ENCODE results near the gene TSR3.
A peak's percentile ranks its signal among the peaks of the same experiment; 100 is the strongest.

TSR3 gene

DNA sequence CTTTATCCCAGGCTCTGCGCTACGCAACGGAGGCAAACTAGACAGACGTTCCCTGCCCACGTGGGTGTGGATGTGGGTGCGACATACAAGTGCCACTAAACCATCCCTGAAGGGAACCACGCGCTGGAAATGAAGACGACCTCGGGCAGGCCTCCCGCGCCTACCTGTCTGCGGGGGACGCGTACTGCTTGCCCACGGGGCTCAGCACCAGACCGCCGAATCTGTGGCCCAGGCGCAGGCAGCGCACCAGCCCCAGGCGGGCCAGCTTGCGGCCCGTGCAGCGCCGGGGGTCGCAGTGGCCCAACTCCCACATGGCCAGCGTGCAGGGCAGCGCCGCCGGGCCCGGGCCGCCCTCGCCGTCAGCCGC is 480 bp downstream of the TSR3 start:
- DNase-seq (ENCODE audit: low spot score), result no peak

DNA sequence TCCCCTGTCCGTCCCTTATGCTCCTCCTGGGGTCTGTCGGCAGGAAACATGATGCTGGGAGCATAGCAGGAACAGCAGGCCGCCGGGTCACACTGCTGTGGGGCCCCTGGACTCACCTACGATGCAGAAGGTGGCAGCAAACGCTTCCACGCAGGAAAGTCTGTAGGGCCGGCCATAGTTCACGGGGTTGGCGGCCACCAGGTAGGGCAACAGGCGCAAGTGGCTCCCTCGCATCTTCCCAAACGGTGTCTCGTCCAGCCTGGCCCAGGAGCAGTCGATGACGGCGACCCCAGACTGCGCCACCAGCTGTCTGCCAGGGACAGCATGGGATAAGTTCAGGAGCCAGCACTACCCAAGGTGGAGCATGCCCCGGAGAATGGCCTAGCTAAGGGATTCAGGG is 987 bp downstream of the TSR3 start:
- no peak for DNase-seq (ENCODE audit: low spot score)

DNA sequence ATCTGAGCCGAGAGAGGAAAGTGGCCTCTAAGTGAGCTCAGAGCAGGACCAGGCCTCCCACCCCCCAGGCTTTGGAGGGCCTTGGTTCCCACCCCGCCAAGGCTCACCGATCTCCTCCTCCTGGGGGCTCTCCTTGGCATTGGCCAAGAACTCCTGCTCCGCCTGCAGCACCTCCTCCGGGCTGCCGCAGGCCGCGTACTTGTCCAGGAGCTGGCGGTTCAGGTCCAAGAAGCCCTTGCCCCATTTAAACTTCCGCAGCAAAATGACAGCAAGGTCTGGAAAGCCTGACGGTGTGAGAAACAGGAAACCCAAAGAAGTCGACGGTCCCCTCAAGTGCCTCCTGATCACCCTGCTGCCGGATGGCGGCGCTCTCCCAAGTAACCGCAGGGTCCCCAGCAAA is 1.7 kb downstream of the TSR3 start:
- no peak for DNase-seq (ENCODE audit: low spot score)

DNA sequence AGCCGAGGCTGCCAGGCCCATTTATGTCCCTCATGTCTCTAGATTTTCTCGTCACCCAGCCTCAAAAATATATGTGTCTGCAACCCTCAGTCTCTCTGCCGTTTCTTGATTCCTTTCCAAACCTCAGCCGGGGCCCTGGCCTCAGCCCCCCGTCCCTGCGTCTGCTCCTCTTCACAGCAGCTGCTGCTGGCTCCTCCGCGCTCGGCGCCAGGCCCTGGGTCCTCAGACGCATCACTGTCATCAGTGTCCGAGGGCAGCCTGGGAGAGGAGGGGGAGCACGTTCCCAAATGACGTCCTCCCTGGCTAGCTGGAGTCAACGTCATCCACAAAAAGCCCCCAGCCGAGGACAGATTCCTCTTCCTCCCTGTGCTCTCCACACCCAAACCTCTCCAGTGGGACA is 2.3 kb downstream of the TSR3 start:
- no peak for DNase-seq (ENCODE audit: low spot score)

- DNase-seq (ENCODE audit: low spot score), result no peak
Observed at GRCh38 chr16:1348926-1349325, 2.8 kb downstream of the TSR3 start.

DNA sequence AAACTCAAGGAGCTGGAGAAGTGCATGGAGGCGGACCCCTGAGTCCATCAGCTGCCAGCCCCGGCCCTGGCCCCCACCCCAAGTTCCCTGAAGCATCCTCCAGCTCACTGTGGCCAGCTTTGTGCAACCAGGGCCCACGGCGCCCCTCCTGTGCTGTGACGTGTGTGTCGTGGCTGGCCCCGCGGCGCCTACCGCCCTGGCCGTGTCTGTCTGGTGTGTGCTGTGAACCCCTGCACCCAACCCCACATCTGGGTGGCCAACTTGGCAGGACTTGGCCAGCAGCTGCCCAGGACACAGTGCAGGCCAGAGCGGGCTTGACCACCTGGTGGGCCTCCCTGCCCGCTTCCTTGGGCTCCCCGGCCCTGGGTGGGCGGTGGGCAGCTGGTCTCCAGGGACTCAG is 3.2 kb downstream of the TSR3 start:
- DNase-seq (ENCODE audit: low spot score), result no peak

DNA sequence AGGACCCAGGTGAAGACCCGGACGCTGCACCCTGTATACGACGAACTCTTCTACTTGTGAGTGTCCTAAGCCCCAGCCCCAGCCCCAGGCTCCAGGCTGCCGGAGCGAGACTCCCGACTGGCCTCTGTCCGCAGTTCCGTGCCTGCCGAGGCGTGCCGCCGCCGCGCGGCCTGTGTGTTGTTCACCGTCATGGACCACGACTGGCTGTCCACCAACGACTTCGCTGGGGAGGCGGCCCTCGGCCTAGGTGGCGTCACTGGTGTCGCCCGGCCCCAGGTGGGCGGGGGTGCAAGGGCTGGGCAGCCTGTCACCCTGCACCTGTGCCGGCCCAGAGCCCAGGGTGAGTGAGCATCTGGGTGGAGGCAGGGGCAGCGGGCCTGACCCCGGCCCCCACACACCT is 3.7 kb downstream of the TSR3 start:
- no peak for DNase-seq (ENCODE audit: low spot score)

DNA sequence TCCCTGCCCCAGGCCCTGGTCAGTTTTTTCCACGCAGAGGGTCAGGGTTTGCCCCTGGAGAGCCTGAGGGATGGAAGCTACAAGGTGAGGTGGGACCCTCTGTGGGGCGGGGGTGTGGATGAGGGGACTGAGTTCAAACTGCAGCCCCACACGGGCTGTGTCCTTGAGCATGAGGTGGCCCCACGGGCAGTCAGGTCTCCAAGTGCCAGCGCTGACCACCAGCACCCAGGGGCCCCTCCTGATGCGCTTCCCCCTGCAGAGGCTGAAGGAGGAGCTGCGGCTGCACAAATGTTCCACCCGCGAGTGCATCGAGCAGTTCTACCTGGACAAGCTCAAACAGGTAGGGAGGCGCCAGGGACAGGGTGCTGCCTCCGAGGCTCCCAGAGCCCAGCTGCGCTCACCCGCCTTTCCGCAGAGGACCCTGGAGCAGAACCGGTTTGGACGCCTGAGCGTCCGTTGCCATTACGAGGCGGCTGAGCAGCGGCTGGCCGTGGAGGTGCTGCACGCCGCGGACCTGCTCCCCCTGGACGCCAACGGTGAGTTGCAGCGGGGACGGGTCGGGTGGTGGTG is 4.3 kb downstream of the TSR3 start:
- DNase-seq (ENCODE audit: low spot score), result no peak

GRCh38 chr16:1346422-1347285 is 5.0 kb downstream of the TSR3 start:
- no peak for DNase-seq (ENCODE audit: low spot score)

DNA sequence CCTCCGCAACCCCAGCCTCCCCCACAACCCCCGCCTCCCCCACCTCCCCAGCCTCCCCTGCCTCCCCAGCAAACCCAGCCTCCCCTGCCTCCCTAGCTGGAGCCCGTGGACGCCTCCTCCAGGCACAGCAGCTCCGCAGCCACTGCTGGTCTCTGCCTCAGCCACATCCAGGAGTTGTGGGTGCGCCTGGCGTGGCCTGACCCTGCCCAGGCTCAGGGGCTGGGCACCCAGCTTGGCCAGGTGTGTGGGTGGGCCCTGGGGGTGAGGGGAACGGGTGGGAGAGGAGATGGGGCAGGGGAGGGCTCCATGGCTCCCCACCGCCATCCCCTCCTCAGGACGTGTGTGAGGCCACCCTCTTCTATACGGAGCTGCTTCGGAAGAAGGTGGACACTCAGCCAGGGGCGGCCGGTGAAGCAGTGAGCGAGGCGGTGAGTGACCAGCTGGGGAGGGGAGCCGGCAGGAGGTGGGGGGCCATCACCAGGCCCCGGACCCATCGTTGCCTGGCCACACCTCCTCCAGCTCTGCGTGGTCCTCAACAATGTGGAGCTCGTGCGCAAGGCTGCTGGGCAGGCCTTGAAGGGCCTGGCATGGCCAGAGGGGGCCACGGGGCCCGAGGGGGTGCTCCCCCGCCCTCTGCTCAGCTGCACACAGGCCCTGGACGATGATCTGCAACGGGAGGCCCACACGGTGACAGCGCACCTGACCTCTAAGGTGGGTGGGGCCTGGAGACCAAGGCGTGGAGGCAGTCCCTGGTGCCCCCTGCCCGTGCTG is 5.8 kb downstream of the TSR3 start:
- DNase-seq (ENCODE audit: low spot score), result no peak

DNA sequence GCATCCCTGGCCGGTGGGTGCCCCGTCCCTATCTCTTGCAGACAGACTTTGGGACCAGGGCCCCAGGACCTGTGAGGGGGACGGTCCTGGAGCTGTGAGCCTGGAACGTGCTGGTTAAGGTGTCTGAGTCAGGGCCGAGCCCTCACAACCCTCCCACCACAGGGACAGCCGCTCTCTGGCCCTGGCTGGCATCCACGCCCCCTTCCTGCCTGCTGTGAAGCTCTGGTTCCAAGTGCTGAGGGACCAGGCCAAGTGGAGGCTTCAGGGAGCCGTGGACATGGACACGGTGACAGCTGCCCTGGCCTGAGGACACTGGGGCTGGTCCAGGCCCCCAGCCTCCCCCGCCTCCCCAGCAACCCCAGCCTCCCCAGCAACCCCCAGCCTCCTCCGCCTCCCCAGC is 6.6 kb downstream of the TSR3 start:
- DNase-seq (ENCODE audit: low spot score), result no peak

DNA sequence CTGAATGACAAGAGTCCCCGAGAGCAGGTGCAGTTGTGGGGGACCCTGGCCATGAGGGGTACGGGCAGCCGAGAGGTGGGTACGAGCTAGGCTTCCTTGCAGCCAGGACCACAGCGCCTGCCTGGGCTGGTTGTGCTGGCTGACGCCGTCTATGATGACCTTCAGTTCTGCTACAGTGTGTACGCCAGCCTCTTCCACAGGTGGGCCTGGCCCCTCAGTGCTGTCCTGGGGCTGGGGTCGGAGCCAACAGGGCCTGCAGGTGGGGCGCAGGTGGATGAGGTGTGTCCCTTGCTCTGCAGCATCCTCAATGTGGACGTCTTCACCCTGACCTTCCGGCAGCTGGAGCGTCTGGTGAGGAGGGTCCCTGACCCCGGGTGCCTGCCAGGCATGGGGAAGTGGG is 7.2 kb downstream of the TSR3 start:
- no peak for DNase-seq (ENCODE audit: low spot score)

DNA sequence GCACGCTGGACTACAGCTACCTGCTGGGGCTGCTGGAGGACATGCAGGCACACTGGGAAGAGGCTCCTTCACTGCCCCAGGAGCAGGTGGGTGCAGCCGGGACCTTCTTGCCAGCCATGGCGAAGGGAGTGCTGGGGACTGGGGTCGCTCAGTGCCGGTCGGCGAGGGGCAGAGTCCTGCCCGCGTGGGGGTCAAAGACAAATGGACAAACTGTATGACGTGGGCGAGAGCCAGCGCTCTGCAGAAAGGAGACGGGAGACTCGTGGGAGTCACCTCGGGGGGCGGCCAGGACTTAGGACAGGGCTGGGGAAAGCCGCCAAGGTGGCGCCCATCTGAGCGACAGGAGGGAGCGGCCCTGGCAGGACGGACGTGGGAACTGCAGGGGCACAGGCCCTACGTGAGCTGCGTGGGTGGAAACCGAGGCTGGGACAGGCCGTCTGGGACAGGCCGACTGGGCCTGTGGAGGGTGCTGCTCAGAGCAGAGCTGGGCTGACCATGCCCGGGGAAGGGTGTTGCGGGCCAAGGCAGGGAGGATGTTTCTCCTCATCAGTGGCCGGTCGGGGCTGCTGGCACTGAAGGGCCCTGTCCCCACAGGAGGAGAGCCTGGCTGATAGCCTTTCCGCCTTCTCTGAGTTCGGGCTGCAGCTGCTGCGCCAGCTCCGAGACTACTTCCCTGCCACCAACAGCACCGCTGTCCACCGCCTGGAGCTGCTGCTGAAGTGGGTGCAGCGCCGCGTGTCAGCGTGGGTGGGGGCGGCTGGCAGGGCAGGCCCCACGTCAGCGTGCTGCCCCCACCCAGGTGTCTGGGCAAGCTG is 8.0 kb downstream of the TSR3 start:
- no peak for DNase-seq (ENCODE audit: low spot score)

GRCh38 chr16:1342526-1343427 is 8.9 kb downstream of the TSR3 start:
- DNase-seq (ENCODE audit: low spot score), result peak; percentile 99

DNA sequence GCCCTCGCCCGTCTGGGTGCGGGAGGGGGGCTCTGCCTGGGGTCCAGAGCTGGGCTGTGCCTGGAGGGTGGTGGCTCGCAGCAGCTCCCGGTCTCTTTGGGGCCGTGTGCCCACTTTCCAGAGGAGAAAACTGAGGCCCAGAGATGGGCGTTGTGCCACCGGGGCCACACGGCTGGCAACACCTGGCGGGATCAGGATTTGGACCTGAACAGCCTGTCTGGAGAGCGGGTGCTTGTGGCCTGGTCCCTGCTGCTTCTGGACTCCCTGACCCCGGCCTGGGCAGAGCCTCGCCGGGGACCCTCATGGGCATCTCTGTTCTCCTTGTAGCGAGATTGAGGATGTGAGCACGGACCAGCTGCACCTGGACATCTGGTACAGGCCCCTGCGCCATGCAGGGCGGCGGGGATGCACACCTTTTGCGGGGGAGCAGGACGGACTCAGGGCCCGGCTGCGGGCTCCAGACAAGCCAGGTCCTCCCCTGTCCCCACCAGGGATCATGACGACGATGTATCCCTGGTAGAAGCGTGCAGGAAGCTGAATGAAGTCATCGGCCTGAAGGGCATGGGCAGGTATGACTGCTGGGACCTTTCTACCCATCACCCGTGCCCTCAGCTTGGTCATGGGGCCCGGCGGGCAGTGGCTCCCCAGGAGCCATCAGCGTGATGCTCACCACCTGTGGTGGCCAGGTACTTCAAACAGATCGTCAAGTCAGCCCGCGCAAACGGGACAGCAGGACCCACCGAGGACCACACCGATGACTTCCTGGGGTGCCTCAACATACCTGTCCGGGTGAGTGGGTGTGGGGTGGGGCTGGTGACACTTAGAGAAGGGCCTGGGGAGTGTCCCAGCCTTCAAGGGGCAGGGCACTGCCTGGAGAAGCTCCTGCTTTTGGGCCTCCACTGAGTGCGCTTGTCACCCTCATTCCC is 9.9 kb downstream of the TSR3 start:
- DNase-seq (ENCODE audit: low spot score), result no peak

GRCh38 chr16:1340730-1341494 is 10.8 kb downstream of the TSR3 start:
- DNase-seq (ENCODE audit: low spot score), result no peak

GRCh38 chr16:1338855-1339675 is 12.6 kb downstream of the TSR3 start:
- DNase-seq (ENCODE audit: low spot score), result no peak

DNA sequence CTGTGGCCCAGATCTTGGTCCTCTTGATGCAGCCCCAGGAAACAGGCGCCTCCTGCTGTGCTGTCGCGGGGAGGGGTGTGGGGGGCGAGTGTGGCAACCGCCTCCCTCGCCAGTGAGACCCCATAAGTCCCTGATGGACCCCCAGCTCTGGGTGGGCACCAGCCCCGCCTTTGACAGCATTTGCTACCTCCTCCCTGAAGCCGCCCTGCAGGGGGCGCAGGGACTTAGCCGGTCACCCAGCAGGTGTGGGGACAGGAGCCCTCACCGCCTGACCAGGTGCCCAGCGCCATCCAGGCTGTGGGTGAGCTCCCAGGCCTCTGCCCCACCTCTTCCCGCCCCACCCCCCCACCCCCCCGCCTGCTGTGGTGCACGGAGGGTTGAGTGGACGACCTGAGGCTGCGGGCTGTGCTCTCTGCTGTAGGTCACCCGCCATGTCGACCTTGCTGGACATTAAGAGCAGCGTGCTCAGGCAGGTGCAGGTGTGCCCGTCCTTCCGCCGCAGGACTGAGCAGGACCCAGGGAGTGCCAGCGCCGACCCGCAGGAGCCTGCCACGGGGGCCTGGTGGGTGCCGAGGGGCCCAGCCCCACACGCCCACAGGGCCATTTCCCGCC is 13.5 kb downstream of the TSR3 start:
- no peak for DNase-seq (ENCODE audit: low spot score)

Measured in iPS-NIHi11 (cell line).